OCI-LY1 (cell line): Measurements from ENCODE around the gene BRD3.
A peak's percentile ranks its signal among the peaks of the same experiment; 100 is the strongest.

ENCODE experiments used
- H2AFZ ChIP-seq: fragments of 200-600 bp; sonication (generic), shearing (Covaris generic); 2 replicates; pipeline ENCODE4 v1.6.0; 2014; ENCODE audit warnings: antibody characterized with exemption, mild to moderate bottlenecking, low read length
- H3F3A ChIP-seq: fragments of 200-600 bp; sonication (generic), shearing (Covaris generic); 2 replicates; pipeline ENCODE4 v1.6.0; 2014; ENCODE audit warnings: mild to moderate bottlenecking, antibody characterized with exemption, low read length, moderate library complexity; ENCODE audit not compliant: insufficient read depth
- H3K27ac ChIP-seq: fragments of 200-600 bp; sonication (generic); 2 replicates; pipeline ENCODE4 v1.5.1; 2014; ENCODE audit warnings: low read length, mixed run types, mild to moderate bottlenecking, low read depth; ENCODE audit not compliant: poor library complexity, severe bottlenecking
- H3K27me3 ChIP-seq: fragments of 200-600 bp; sonication (generic); 2 replicates; pipeline ENCODE4 v1.6.0; 2014; ENCODE audit warnings: antibody characterized with exemption, mild to moderate bottlenecking, low read length, moderate library complexity; ENCODE audit not compliant: insufficient read depth
- H3K36me3 ChIP-seq: fragments of 200-600 bp; sonication (generic); 2 replicates; pipeline ENCODE4 v1.6.1; 2014; ENCODE audit warnings: mild to moderate bottlenecking, antibody characterized with exemption, low read length, moderate library complexity, mixed read lengths; ENCODE audit not compliant: insufficient read depth
- H3K4me1 ChIP-seq: fragments of 200-600 bp; sonication (generic); 2 replicates; pipeline ENCODE4 v1.5.1; 2014; ENCODE audit warnings: mild to moderate bottlenecking, low read length, moderate library complexity; ENCODE audit not compliant: insufficient read depth, severe bottlenecking
- H3K4me2 ChIP-seq: fragments of 200-600 bp; sonication (generic), shearing (Covaris generic); 2 replicates; pipeline ENCODE4 v1.6.1; 2014; ENCODE audit warnings: low read length
- H3K4me3 ChIP-seq: fragments of 200-600 bp; sonication (generic); 2 replicates; pipeline ENCODE4 v1.5.1; 2014; ENCODE audit warnings: low read length, low read depth, mild to moderate bottlenecking, mixed read lengths; ENCODE audit not compliant: poor library complexity, severe bottlenecking
- H3K79me2 ChIP-seq: fragments of 200-600 bp; shearing (Covaris generic); 2 replicates; pipeline ENCODE4 v1.6.1; 2016; ENCODE audit warnings: mixed run types, low read length, mixed read lengths; ENCODE audit not compliant: insufficient read depth
- H3K9ac ChIP-seq: fragments of 200-600 bp; sonication (generic), shearing (Covaris generic); 2 replicates; pipeline ENCODE4 v1.6.1; 2014; ENCODE audit warnings: mild to moderate bottlenecking, low read length, mixed read lengths
- H3K9me2 ChIP-seq: fragments of 200-600 bp; sonication (generic), shearing (Covaris generic); 2 replicates; pipeline ENCODE4 v1.6.1; 2014; ENCODE audit warnings: low read depth, mild to moderate bottlenecking, low read length, mixed read lengths
- H3K9me3 ChIP-seq: fragments of 200-600 bp; shearing (Covaris generic); 2 replicates; pipeline ENCODE4 v1.6.1; 2014; ENCODE audit warnings: low read length, mixed read lengths
- H4K20me1 ChIP-seq: fragments of 200-600 bp; sonication (generic), shearing (Covaris generic); 2 replicates; pipeline ENCODE4 v1.6.0; 2016; ENCODE audit warnings: mild to moderate bottlenecking, low read length; ENCODE audit not compliant: insufficient read depth
- EZH2 ChIP-seq: fragments of 200-600 bp; sonication (generic), shearing (Covaris generic); IDR thresholded peaks from 2 replicates; pipeline ENCODE4 v1.8.0; 2017; ENCODE audit warnings: borderline replicate concordance, mixed run types, mild to moderate bottlenecking, antibody characterized with exemption, low read length, moderate library complexity, mixed read lengths
- TF ChIP-seq, protein P1 (sequence below): fragments of 200-600 bp; sonication (generic), shearing (Covaris generic); IDR thresholded peaks from 2 replicates; pipeline ENCODE4 v1.5.1; 2017; ENCODE audit warnings: mild to moderate bottlenecking, antibody characterized with exemption, low read length, moderate library complexity, mixed read lengths

BRD3 gene

DNA sequence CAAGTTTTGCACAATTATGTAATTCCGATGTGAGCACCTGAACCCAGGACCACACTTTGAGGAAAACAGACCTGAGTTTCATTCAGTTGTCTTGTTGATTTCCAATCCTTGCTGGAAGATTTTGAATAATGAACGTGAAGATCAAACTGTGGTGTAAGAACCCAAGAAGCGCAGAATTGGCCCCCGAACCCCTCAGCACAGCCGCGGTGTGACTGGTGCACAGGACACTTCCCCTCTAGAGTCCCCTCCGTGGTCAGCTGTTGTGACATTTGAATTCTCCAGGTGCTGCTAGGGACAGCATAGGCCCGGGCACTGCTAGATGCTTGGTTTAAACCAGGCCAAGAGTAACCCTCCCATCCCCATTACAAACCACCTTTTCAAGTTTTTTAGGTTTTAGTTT, 40.8 kb downstream of the BRD3 start:
- no peaks in the 10 kb centered on the region for H4K20me1 ChIP-seq
- no peak overlapping the region for H3K9ac ChIP-seq
- no peak overlapping the region for H3K27ac ChIP-seq
- H3F3A ChIP-seq, result no peaks in the 10 kb centered on the region
- peaks cover 14% of the 10 kb centered on the region; the same call in 1 of the 2 replicates for H3K36me3 ChIP-seq
- H3K9me2 ChIP-seq, result no peaks in the 10 kb centered on the region
- H3K9me3 ChIP-seq, result no peaks in the 10 kb centered on the region
- H3K79me2 ChIP-seq, result no peaks in the 10 kb centered on the region
- no peak overlapping the region for H3K4me3 ChIP-seq
- H3K4me2 ChIP-seq, result no peak overlapping the region
- no peak overlapping the region for H2AFZ ChIP-seq
- peaks cover 7% of the 10 kb centered on the region for H3K4me1 ChIP-seq
- TF ChIP-seq EZH2, result no peak
- TF ChIP-seq, protein P1, sequence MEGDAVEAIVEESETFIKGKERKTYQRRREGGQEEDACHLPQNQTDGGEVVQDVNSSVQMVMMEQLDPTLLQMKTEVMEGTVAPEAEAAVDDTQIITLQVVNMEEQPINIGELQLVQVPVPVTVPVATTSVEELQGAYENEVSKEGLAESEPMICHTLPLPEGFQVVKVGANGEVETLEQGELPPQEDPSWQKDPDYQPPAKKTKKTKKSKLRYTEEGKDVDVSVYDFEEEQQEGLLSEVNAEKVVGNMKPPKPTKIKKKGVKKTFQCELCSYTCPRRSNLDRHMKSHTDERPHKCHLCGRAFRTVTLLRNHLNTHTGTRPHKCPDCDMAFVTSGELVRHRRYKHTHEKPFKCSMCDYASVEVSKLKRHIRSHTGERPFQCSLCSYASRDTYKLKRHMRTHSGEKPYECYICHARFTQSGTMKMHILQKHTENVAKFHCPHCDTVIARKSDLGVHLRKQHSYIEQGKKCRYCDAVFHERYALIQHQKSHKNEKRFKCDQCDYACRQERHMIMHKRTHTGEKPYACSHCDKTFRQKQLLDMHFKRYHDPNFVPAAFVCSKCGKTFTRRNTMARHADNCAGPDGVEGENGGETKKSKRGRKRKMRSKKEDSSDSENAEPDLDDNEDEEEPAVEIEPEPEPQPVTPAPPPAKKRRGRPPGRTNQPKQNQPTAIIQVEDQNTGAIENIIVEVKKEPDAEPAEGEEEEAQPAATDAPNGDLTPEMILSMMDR, result no peak
- H3K27me3 ChIP-seq, result no peaks in the 10 kb centered on the region

DNA sequence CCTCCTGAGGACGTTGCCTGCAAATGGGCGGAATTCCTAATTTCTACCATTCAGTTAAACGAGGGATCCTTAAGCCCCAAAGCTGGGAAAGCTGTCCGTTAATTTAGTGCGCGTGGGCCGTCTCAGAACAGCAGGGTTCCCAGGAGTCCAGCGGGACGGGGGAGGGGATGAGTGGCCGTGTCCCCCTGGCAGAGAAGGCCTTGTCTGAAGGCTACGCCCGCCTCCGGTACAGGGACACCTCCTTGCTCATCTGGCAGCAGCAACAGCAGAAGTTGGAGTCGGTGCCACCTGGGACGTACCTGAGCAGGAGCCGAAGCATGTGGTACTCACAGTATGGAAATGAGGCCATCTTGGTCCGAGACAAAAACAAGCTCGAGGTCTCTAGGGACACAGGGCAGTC, 41.2 kb downstream of the BRD3 start:
- H3K27ac ChIP-seq, result no peak overlapping the region
- H3K9ac ChIP-seq, result no peak overlapping the region
- H3K9me3 ChIP-seq, result no peaks in the 10 kb centered on the region
- H3K4me3 ChIP-seq, result no peak overlapping the region
- peaks cover 7% of the 10 kb centered on the region for H3K4me1 ChIP-seq
- H3K36me3 ChIP-seq, result peaks cover 10% of the 10 kb centered on the region; the same call in 1 of the 2 replicates
- peak overlapping the region; percentile 67; the same call in 1 of the 2 replicates for H3K4me2 ChIP-seq
- H3K27me3 ChIP-seq, result no peaks in the 10 kb centered on the region
- H3K79me2 ChIP-seq, result no peaks in the 10 kb centered on the region
- no peaks in the 10 kb centered on the region for H3K9me2 ChIP-seq
- H2AFZ ChIP-seq, result no peak overlapping the region
- no peaks in the 10 kb centered on the region for H4K20me1 ChIP-seq
- TF ChIP-seq, protein P1, result no peak
- no peak for TF ChIP-seq EZH2
- no peaks in the 10 kb centered on the region for H3F3A ChIP-seq

DNA sequence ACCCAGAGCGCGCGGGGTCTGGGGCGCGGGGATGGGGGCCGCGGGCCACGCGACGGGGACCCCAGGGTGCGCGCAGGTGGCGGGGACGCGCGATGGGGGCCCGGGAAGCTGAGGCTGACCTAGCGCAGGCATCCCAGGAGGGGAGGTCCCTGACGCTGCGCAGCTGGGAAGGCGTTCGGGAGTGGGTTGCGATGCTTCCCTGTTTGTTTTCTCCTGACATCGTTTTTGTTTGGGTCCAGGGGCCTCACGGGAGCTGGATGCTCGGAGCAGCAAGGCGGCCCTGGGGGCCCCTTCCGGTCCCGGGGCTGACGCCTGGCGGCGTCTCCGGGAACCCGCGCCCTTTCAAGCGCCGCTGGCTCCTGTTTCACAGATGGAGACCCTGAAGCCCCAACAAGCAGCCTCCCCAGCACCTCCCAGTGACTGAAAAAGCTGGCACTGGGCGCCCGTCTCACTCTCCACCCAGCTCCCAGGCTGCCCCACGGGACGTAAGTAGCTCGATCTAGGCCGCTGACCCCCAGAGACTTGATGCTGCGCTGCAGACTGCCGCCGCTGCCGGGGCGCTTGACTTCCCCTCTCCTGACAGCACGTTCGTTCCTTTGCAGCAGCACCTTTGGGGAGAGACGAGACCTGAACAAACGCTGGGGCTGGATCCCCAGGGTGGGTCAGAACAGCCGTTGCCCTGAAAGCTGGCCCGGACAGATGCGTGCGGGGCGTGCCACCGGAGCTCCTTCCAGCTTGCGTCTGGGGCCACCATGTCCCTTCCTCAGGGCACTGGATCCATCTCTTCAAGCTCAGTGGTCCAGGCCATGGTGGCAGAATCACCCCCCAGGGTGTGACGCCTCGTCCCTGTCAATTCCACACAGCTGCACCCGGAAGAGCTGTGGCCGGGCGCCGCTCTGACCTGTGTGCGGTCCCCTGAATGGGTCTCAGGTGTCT, 42.0 kb downstream of the BRD3 start:
- H3K4me2 ChIP-seq, result peak overlapping the region; percentile 67
- H3K9ac ChIP-seq, result peak overlapping the region; percentile 68
- peaks cover 9% of the 10 kb centered on the region; the same call in 1 of the 2 replicates for H3K36me3 ChIP-seq
- H3K79me2 ChIP-seq, result no peaks in the 10 kb centered on the region
- H3F3A ChIP-seq, result no peaks in the 10 kb centered on the region
- peaks cover 7% of the 10 kb centered on the region for H3K4me1 ChIP-seq
- H3K27ac ChIP-seq, result no peak overlapping the region
- H3K4me3 ChIP-seq, result peak overlapping the region; percentile 77
- TF ChIP-seq, protein P1, result peak; percentile 21; the same call in 1 of the 2 replicates
- no peak for TF ChIP-seq EZH2
- H3K9me3 ChIP-seq, result no peaks in the 10 kb centered on the region
- no peaks in the 10 kb centered on the region for H3K27me3 ChIP-seq
- no peak overlapping the region for H2AFZ ChIP-seq
- no peaks in the 10 kb centered on the region for H3K9me2 ChIP-seq
- no peaks in the 10 kb centered on the region for H4K20me1 ChIP-seq
